Heart left ventricle (tissue), 16 donors: ENCODE measurements around the gene TUBA1A. TPM values are rescaled to one million over a fixed set of nuclear protein-coding genes. Genes with fewer than 3 reads are reported as not detected.

ENCODE experiments used
- ATAC-seq, 4 donors: fragments of 200-7000 bp; cut with Tn5 transposase; one replicate each; pipeline ENCODE4 v1.9.1; 2020 to 2022; ENCODE audit warnings: moderate library complexity in 4 of 4, mild to moderate bottlenecking in 3 of 4, moderate number of reproducible peaks in 1 of 4
- DNase-seq, 5 donors: peaks; one replicate each; pipeline ENCODE4 v3.0.0-alpha.2; 2020
- H3K27ac ChIP-seq, 12 donors: fragments of 200-600 bp; sonication (generic) in 4 of 12; one replicate each; pipeline versions ENCODE4 v1.5.0 to v1.8.0; 2016 to 2022; ENCODE audit warnings: mild to moderate bottlenecking in 2 of 12
- H3K27me3 ChIP-seq, 9 donors: fragments of 200-600 bp; sonication (generic) in 2 of 9; one replicate each; pipeline versions ENCODE4 v1.5.1 to v1.8.0; 2016 to 2022; ENCODE audit warnings: mild to moderate bottlenecking in 3 of 9
- H3K36me3 ChIP-seq, 9 donors: fragments of 200-600 bp; sonication (generic) in 2 of 9; one replicate each; pipeline versions ENCODE4 v1.5.0 to v1.8.0; 2018 to 2022; ENCODE audit warnings: mild to moderate bottlenecking in 2 of 9
- H3K4me1 ChIP-seq, 12 donors: fragments of 200-600 bp; sonication (generic) in 4 of 12; one replicate each; pipeline versions ENCODE4 v1.5.0 to v1.8.0; 2016 to 2022; ENCODE audit warnings: mild to moderate bottlenecking in 3 of 12
- H3K4me3 ChIP-seq, 12 donors: fragments of 200-600 bp; sonication (generic) in 4 of 12; one replicate each; pipeline versions ENCODE4 v1.5.0 to v1.8.0; 2017 to 2022; ENCODE audit warnings: mild to moderate bottlenecking in 9 of 12, moderate library complexity in 4 of 12
- H3K9me3 ChIP-seq, 12 donors: fragments of 200-600 bp; sonication (generic) in 4 of 12; one replicate each; pipeline versions ENCODE4 v1.5.0 to v1.8.0; 2016 to 2022; ENCODE audit warnings: mild to moderate bottlenecking in 1 of 12
- POLR2A ChIP-seq, 2 donors: fragments of 450-650 bp; IDR thresholded peaks; one replicate each; pipeline ENCODE4 v1.6.1; 2017; ENCODE audit warnings: antibody characterized with exemption in 2 of 2, mild to moderate bottlenecking in 2 of 2, moderate library complexity in 2 of 2
- WGBS, 4 donors: extraction: QIAGEN DNeasy Blood & Tissue Kit in 2 of 4; methylation state at CpG; one replicate each; pipeline versions ENCODE4 v1.1.5 to v1.1.7; 2013 to 2018; 5-methylcytosine and 5-hydroxymethylcytosine counted together
- intact Hi-C, 10 donors: fragments of 100-400 bp; cut with DNase I; formaldehyde crosslinking; loops; one replicate each; pipeline versions ENCODE4 v1.11.1 to v1.14.2; 2022
- long read RNA-seq, 3 donors: library from polyadenylated mRNA; unstranded; transcript quantifications; one replicate each; pipeline ENCODE4 v2.0.0, GENCODE V29; 2020 to 2021
- polyA plus RNA-seq, 2 donors: library from polyadenylated mRNA; stranded (reverse); fragments of 200-250 nt; gene quantifications; one replicate each; pipeline ENCODE4 v1.2.3, GENCODE V29; 2013
- total RNA-seq, 9 donors: library from RNA; depleted of rRNA in 2 of 9; stranded (reverse); fragments of >200 nt in 2 of 9; fragmentation: NEBNext Ultra II Directional in 3 of 9; extraction: Animal tissue kit (Norgen Biotek cat#: 25700) in 3 of 9; gene quantifications; one replicate each; pipeline versions ENCODE4 v1.1.0 to v1.2.4, GENCODE V29; 2016 to 2023
- TF ChIP-seq, protein P1 (sequence below), 12 donors: fragments of 200-600 bp; sonication (generic) in 4 of 12; IDR thresholded peaks; one replicate each; pipeline versions ENCODE4 v1.5.0 to v1.8.0; 2018 to 2022; ENCODE audit warnings: antibody characterized with exemption in 12 of 12, mild to moderate bottlenecking in 5 of 12
- donor health status: ischemic (EF 13 %, LVEDD 7.1; RV severe dilation, severe dysfunction).
- donor health status: healthy with polysubstance abuse.
- donor health status: DM: no; HTN: yes; CAD: no.
- donor health status: DM: no; HTN: no; CAD: no.
- donor health status: ischemic (EF 25% LVEDD 6.9; RV normal size, moderate dysfunction).
- donor health status: ischemic (EF 25% LVEDD 5.7; RV mildly dilated, moderate dysfunction).
- donor health status: healthy.
- donor health status: DM: yes; HTN: yes; CAD: no.
- donor health status: ischemic (EF 35%, LVEDD 5.7; RV mildly dilated, moderate dysfunction).
- donor health status: nonischemic (EF 11% LVEDD 7.7; RV severe dilation, severe dysfunction).
- donor health status: DM: yes; HTN: yes; CAD: no.
- donor health status: PGD.
- donor health status: ischemic (EF 29% LVEDD 5.4; RV normal size, mild dysfunction).
- donor health status: nonischemic (EF 23%, LVEDD 6.1; RV moderate dilation, normal function).

TUBA1A gene
- 100 to 1,000 TPM; 122 to 280 (median 184) TPM for total RNA-seq
- 100 to 1,000 TPM in 1 of 2 donors, 10 to 100 TPM in 1; 71.5 to 238 TPM for polyA plus RNA-seq
- long read RNA-seq, donor 1, transcript TUBA1A-202 (4 exons, 1,915 nt) = major isoform, 195 of 253 reads
- long read RNA-seq, donor 1, transcript TUBA1A-201 (4 exons, 1,887 nt) = minor isoform, 8 of 253 reads
- long read RNA-seq, donor 1, transcript TUBA1A-207 (3 exons, 1,384 nt) = minor isoform, 19 of 253 reads
- long read RNA-seq, donor 1, partial matches to known transcripts = 6 of 253 reads
- long read RNA-seq, donor 1, other reads (novel, unspliced or antisense) = 25 of 253 reads
- long read RNA-seq, donor 2, transcript TUBA1A-201 (4 exons, 1,887 nt) = minor isoform, 52 of 1,292 reads
- long read RNA-seq, donor 2, transcript TUBA1A-202 (4 exons, 1,915 nt) = major isoform, 1,100 of 1,292 reads
- long read RNA-seq, donor 2, transcript TUBA1A-207 (3 exons, 1,384 nt) = minor isoform, 50 of 1,292 reads
- long read RNA-seq, donor 2, partial matches to known transcripts = 18 of 1,292 reads
- long read RNA-seq, donor 2, other reads (novel, unspliced or antisense) = 67 of 1,292 reads
- long read RNA-seq, donor 3, transcript TUBA1A-202 (4 exons, 1,915 nt) = major isoform, 236 of 320 reads
- long read RNA-seq, donor 3, transcript TUBA1A-207 (3 exons, 1,384 nt) = minor isoform, 21 of 320 reads
- long read RNA-seq, donor 3, transcript TUBA1A-201 (4 exons, 1,887 nt) = minor isoform, 16 of 320 reads
- long read RNA-seq, donor 3, partial matches to known transcripts = 5 of 320 reads
- long read RNA-seq, donor 3, other reads (novel, unspliced or antisense) = 41 of 320 reads

DNA sequence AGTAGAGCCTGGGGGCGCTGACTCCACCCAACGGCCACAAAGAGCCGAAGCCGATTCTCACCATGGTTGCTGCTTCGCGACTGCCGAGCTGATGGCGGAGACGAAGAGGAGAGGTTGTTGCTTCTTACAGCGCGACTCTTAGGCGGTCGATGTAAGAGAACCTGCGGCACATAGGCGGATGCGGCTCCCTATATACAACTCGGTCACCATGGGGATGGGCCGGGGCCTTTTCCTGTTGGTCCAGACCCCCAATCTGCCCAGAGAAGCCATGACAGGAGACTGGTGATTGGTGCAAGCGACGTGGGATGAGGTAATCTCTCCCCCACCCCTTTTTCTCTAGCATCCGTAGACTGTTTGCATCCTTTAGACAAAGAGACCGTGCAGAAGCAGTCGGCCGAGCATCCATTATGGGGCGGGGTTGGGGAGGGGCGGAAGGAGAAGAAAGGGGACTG is at the start of gene TUBA1A:
Gene TUBA1A (minus strand): TSS at position 165 of the 452 bp plus-strand sequence. CDS start 101 bp downstream, at position 64.
- Histone ChIP-seq H3K27me3 (no peaks in the 10 kb centered on the region), H3K4me1 (peaks cover 0 to 32% (median 17%) of the 10 kb centered on the region in 12 donors), H3K4me3 (peak within 1 kb of the TSS; percentile 43 to 98 (median 88)), H3K9me3 (no peaks in the 10 kb centered on the region), H3K36me3 (peaks cover 0 to 31% (median 26%) of the 10 kb centered on the region in 9 donors), H3K27ac (peak within 1 kb of the TSS; percentile 90 to 100 (median 98))
- peak; percentile 93 to 96 (median 95) for DNase-seq
- intact Hi-C loops = loop anchor here in 9 of 10 donors (1.0 to 5.0 kb wide), 9 partner anchors 43 to 127 kb away; partner anchors contain the start of genes TUBA1B (in 7 of the 9) and KMT2D (in 1 of the 9)
- peak; percentile 27 to 93 for TF ChIP-seq POLR2A (IDR thresholded peaks at IDR 0.05)
- TF ChIP-seq, protein P1, sequence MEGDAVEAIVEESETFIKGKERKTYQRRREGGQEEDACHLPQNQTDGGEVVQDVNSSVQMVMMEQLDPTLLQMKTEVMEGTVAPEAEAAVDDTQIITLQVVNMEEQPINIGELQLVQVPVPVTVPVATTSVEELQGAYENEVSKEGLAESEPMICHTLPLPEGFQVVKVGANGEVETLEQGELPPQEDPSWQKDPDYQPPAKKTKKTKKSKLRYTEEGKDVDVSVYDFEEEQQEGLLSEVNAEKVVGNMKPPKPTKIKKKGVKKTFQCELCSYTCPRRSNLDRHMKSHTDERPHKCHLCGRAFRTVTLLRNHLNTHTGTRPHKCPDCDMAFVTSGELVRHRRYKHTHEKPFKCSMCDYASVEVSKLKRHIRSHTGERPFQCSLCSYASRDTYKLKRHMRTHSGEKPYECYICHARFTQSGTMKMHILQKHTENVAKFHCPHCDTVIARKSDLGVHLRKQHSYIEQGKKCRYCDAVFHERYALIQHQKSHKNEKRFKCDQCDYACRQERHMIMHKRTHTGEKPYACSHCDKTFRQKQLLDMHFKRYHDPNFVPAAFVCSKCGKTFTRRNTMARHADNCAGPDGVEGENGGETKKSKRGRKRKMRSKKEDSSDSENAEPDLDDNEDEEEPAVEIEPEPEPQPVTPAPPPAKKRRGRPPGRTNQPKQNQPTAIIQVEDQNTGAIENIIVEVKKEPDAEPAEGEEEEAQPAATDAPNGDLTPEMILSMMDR (IDR thresholded peaks at IDR 0.05) = no peak
- WGBS, 4 donors = 0 to 1% (median 1%) methylated on average over 17 to 26 of the region's 26 CpGs
- peak; percentile 91 to 95 (median 93) for ATAC-seq

DNA sequence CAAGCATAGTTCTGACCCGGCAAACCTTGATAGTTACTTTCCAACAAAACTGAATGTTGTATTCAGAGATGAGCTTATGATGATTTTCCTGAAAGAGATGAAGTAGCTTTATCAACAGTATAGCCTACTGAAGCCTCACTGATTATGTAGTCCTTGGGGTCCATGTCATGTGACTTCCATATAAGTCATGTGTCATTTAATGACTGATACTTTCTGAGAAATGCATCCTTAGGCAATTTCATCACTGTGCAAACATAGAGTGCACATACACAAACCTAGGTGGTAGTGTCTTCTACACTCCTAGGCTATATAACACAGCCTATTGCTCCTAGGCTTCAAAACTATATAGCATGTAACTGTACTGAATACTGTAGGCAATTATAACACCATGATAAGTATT is 47.5 kb upstream of the TUBA1A start:
- no peaks in the 10 kb centered on the region for H3K9me3 ChIP-seq
- WGBS, 4 donors = 65 to 75% (median 71%) methylated on average over 1 of the region's 1 CpG
- H3K4me1 ChIP-seq = peaks cover 3 to 33% (median 22%) of the 10 kb centered on the region in 12 donors
- H3K4me3 ChIP-seq = no peak overlapping the region
- no peaks in the 10 kb centered on the region for H3K36me3 ChIP-seq
- H3K27ac ChIP-seq = no peak overlapping the region
- TF ChIP-seq, protein P1 (IDR thresholded peaks at IDR 0.05) = no peak
- TF ChIP-seq POLR2A (IDR thresholded peaks at IDR 0.05) = no peak
- ATAC-seq (no peak), DNase-seq (no peak)
- intact Hi-C loops = loop anchor here in 3 of 10 donors (5.0 kb wide), 2 partner anchors 149 to 174 kb away; partner anchors contain the start of gene KMT2D (in 3 of the 3)
- H3K27me3 ChIP-seq = no peaks in the 10 kb centered on the region

DNA sequence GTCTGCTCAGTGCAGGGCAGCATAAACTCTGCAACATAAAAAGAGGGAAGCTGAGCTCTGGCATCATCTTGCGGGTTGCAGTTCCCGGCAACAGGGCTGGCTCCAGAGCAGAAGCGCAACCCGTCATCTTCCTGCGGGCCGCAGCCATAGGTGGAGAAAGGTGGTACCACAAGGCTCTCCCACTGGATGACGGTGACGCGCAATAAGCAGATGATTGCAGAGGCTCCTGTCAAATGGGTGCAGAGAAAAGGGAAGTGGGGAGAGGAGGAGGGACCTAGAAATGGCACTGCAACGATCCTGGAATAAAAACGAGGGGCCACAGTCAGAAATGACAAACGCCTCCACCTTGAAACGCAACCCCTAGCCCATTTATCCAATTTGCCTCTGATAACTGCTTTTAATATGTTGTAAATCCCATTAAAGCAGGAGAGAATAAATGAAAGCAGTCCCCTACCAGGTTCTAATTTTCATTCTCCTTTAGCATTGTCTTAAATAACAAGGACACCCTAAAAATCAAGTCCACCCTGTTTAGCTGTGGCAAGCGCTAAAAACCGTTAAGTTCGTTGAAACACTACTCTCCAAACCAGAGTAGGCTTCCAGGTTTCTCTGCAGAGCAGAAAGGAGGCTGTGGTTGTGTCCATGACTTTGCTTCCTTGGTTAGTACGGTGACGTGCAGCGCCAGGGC is 45.1 kb upstream of the TUBA1A start:
- peak; percentile 51 to 83 (median 63) for DNase-seq
- peaks cover 3 to 46% (median 22%) of the 10 kb centered on the region in 12 donors for H3K4me1 ChIP-seq
- H3K27me3 ChIP-seq = no peaks in the 10 kb centered on the region
- intact Hi-C loops = loop anchor here (1.0 to 5.0 kb wide), 15 partner anchors 37 to 173 kb away; partner anchors contain the start of genes TUBA1B (in 7 of the 10), TUBA1A (in 5 of the 10), KMT2D (in 2 of the 10) and RHEBL1 (in 1 of the 10)
- H3K27ac ChIP-seq = peak overlapping the region; percentile 83 to 96 (median 94)
- ATAC-seq = peak; percentile 10 to 60 (median 28)
- H3K4me3 ChIP-seq = peak overlapping the region in 10 of 12 donors; percentile 41 to 69 (median 60)
- H3K9me3 ChIP-seq = no peaks in the 10 kb centered on the region
- H3K36me3 ChIP-seq = no peaks in the 10 kb centered on the region
- TF ChIP-seq, protein P1 (IDR thresholded peaks at IDR 0.05) = no peak
- TF ChIP-seq POLR2A (IDR thresholded peaks at IDR 0.05) = no peak
- WGBS, 4 donors = 63 to 80% (median 69%) methylated on average over 17 to 19 of the region's 19 CpGs
